A673 (cell line): ENCODE measurements around the gene TSPAN4.

ENCODE experiments used
- CTCF ChIP-seq: fragments of 300-800, 200-600 bp; sonication (generic); conservative IDR thresholded peaks from 2 replicates; pipeline ENCODE4 v1.5.1; 2017; ENCODE audit warnings: low read depth, mild to moderate bottlenecking, antibody characterized with exemption, low read length, moderate library complexity, mixed read lengths
- EZH2 ChIP-seq: fragments of 200-600 bp; sonication (generic); IDR thresholded peaks from 2 replicates; pipeline ENCODE4 v1.6.1; 2017; ENCODE audit warnings: borderline replicate concordance, low read depth, mild to moderate bottlenecking, mixed read lengths, antibody characterized with exemption, low read length; ENCODE audit not compliant: poor library complexity, severe bottlenecking

GRCh38 chr11:809287-810039 is 33.2 kb upstream of the TSPAN4 start, which contains the start of gene RPLP2:
- no peak for TF ChIP-seq CTCF
- no peak for TF ChIP-seq EZH2
